Panc1 (cell line): ENCODE measurements around the gene RARA. TPM values are rescaled to one million over a fixed set of nuclear protein-coding genes. Genes with fewer than 3 reads are reported as not detected.
A peak's percentile ranks its signal among the peaks of the same experiment; 100 is the strongest.
"Not testable (repeated sequence)": the region's sequence is repeated elsewhere in the genome, so short reads cannot be mapped to it uniquely, and the experiment has no call there.

Experiments
- ATAC-seq: fragments of 200-7000 bp; cut with Tn5 transposase; 2 replicates; pipeline ENCODE4 v1.9.1; 2020; ENCODE audit warnings: mild to moderate bottlenecking, moderate library complexity
- BruUV-seq: library from RNA; stranded (reverse); fragments of 400-500 nt; replicated peaks from 2 replicates; lab custom pipeline; 2021; lab: Mats Ljungman, UMichigan
- CTCF ChIA-PET: fragments of 300-600 bp; sonication (Branson Sonifier 250); formaldehyde crosslinking; loops from one replicate; lab custom pipeline; 2022; ENCODE audit warnings: antibody characterized with exemption; lab: Charles Lee
- POLR2A ChIA-PET: fragments of 300-600 bp; sonication (Branson Sonifier 250); formaldehyde crosslinking; loops from one replicate; lab custom pipeline; 2022; ENCODE audit warnings: antibody characterized with exemption; lab: Charles Lee
- DNase-seq: peaks from one replicate; pipeline ENCODE4 v3.0.0-alpha.2; 2010; ENCODE audit warnings: low read depth, low spot score
- H3K27ac ChIP-seq: 2 replicates; pipeline ENCODE4 v1.5.1; 2011; ENCODE audit warnings: mild to moderate bottlenecking, low read length, inconsistent platforms
- H3K27me3 ChIP-seq: fragments of 200-500 bp; sonication (Bioruptor generic); 2 replicates; pipeline ENCODE4 v1.6.0; 2014; ENCODE audit warnings: low read length, inconsistent platforms; ENCODE audit not compliant: control insufficient read depth, insufficient read depth
- H3K36me3 ChIP-seq: fragments of 200-500 bp; sonication (Bioruptor generic); 2 replicates; pipeline ENCODE4 v1.5.1; 2014; ENCODE audit warnings: inconsistent platforms, mild to moderate bottlenecking, low read length, moderate library complexity; ENCODE audit not compliant: control insufficient read depth, insufficient read depth
- H3K4me1 ChIP-seq: 2 replicates; pipeline ENCODE4 v1.5.1; 2011; ENCODE audit warnings: inconsistent platforms, mild to moderate bottlenecking, low read length, moderate library complexity; ENCODE audit not compliant: control insufficient read depth, insufficient read depth
- H3K4me3 ChIP-seq, 2 experiments: 2 replicates each; pipeline ENCODE4 v1.5.1; 2011 to 2012; ENCODE audit warnings: low read depth in 2 of 2, low read length in 2 of 2, mild to moderate bottlenecking in 2 of 2, inconsistent platforms in 1 of 2, moderate library complexity in 1 of 2
- H3K9me3 ChIP-seq: fragments of 200-500 bp; sonication (Bioruptor generic); 2 replicates; pipeline ENCODE4 v1.5.1; 2014; ENCODE audit warnings: low read depth, mild to moderate bottlenecking, inconsistent platforms, low read length, moderate library complexity; ENCODE audit not compliant: control insufficient read depth, insufficient read depth
- CTCF ChIP-seq: fragments of 450-650 bp; IDR thresholded peaks from 2 replicates; pipeline ENCODE4 v1.5.1; 2017; ENCODE audit warnings: mild to moderate bottlenecking
- POLR2AphosphoS5 ChIP-seq: IDR thresholded peaks from 2 replicates; pipeline ENCODE4 v1.6.1; 2012; ENCODE audit warnings: mild to moderate bottlenecking, low read depth, low read length, moderate library complexity
- REST ChIP-seq, 2 experiments: IDR thresholded peaks; 2 replicates each; pipeline ENCODE4 v1.6.1; 2011 to 2012; ENCODE audit warnings: low read depth in 2 of 2, control low read depth in 1 of 2, low read length in 1 of 2, mild to moderate bottlenecking in 1 of 2, moderate library complexity in 1 of 2; ENCODE audit not compliant: insufficient read depth in 1 of 2
- SIN3A ChIP-seq: IDR thresholded peaks from 2 replicates; pipeline ENCODE4 v1.6.1; 2012; ENCODE audit warnings: low read depth, mild to moderate bottlenecking, low read length, moderate library complexity, borderline replicate concordance; ENCODE audit not compliant: insufficient read depth
- TCF7L2 ChIP-seq: IDR thresholded peaks from 2 replicates; pipeline ENCODE4 v1.6.1; 2011; ENCODE audit warnings: mild to moderate bottlenecking, low read depth, low read length, inconsistent platforms
- in situ Hi-C: cut with HindIII; loops from 2 replicates; pipeline ENCODE4 v1.10.0; 2016; ENCODE audit warnings: low sequenced_read_pairs, low pct_unique_long_range_greater_than_20kb
- intact Hi-C: fragments of 100-400 bp; cut with micrococcal nuclease; formaldehyde crosslinking; loops from one replicate; pipeline ENCODE4 v1.10.0; 2022; ENCODE audit not compliant: unreplicated experiment
- total RNA-seq: library from RNA; stranded (reverse); gene quantifications from one replicate; pipeline ENCODE4 v1.2.1, GENCODE V29; 2021; ENCODE audit not compliant: unreplicated experiment

RARA gene
- total RNA-seq, 1 experiment from 2014 or later, result 55.6 TPM

GRCh38 chr17:40382251-40382650 lies 73.3 kb downstream of the RARA start:
- no peaks in the 10 kb centered on the region for H3K27me3 ChIP-seq
- DNase-seq (no peak), ATAC-seq (no peak)
- TF ChIP-seq SIN3A, result no peak
- TF ChIP-seq CTCF, result no peak
- TF ChIP-seq POLR2AphosphoS5, result no peak
- no peak for TF ChIP-seq TCF7L2
- in situ Hi-C loops (no loop called here), intact Hi-C loops (no loop called here)
- CTCF ChIA-PET, result no interaction called here
- no peaks in the 10 kb centered on the region for H3K9me3 ChIP-seq
- POLR2A ChIA-PET, result interaction anchor here (0.6 to 0.7 kb wide), 2 partner anchors 17 to 26 kb away, joined by 8 to 18 read pairs; no protein-coding TSS in a partner anchor
- no peak overlapping the region for H3K27ac ChIP-seq
- no peaks in the 10 kb centered on the region for H3K4me1 ChIP-seq
- no TSS peak for BruUV-seq
- no peak overlapping the region for H3K4me3 ChIP-seq
- H3K36me3 ChIP-seq, result no peaks in the 10 kb centered on the region

- H3K4me1 ChIP-seq, ATAC-seq, BruUV-seq, H3K9me3 ChIP-seq, intact Hi-C loops, H3K27ac ChIP-seq, in situ Hi-C loops, POLR2A ChIA-PET, H3K4me3 ChIP-seq, CTCF ChIA-PET, DNase-seq, H3K27me3 ChIP-seq: not testable (repeated sequence)
- peaks cover 27% of the 10 kb centered on the region for H3K36me3 ChIP-seq
Observed at GRCh38 chr17:40386555-40386954, 77.6 kb downstream of the RARA start.

GRCh38 chr17:40399185-40399584 lies 90.2 kb downstream of the RARA start:
- peak; percentile 17 for DNase-seq
- no peak overlapping the region for H3K4me3 ChIP-seq
- ChIA-PET CTCF (interaction anchor here (0.6 kb wide), 1 partner anchor 42 kb away, joined by 3 read pairs; no protein-coding TSS in a partner anchor), POLR2A (no interaction called here)
- intact Hi-C loops (no loop called here), in situ Hi-C loops (no loop called here)
- H3K9me3 ChIP-seq, result no peaks in the 10 kb centered on the region
- H3K27me3 ChIP-seq, result no peaks in the 10 kb centered on the region
- peak; percentile 77; the same call in 1 of the 2 replicates for ATAC-seq
- H3K4me1 ChIP-seq, result no peaks in the 10 kb centered on the region
- peaks cover 74% of the 10 kb centered on the region for H3K36me3 ChIP-seq
- no peak overlapping the region for H3K27ac ChIP-seq
- no TSS peak for BruUV-seq
- TF ChIP-seq CTCF (peak; percentile 75), SIN3A (no peak), REST (IDR thresholded peaks at IDR 0.05; ENCODE audit: insufficient read depth in 1 of 2, low read depth in 2 of 2, low read length in 1 of 2) (no peak)
